Smooth muscle cell (in vitro differentiated cells): ENCODE measurements around the gene CCDC88C. TPM values are rescaled to one million over a fixed set of nuclear protein-coding genes. Genes with fewer than 3 reads are reported as not detected.

Experiments
- DNase-seq: peaks from one replicate; lab custom pipeline; 2025; ENCODE audit not compliant: unreplicated experiment; lab: John Stamatoyannopoulos, UW
- H2AFZ ChIP-seq: fragments of 200-600 bp; sonication (generic); 2 replicates; pipeline ENCODE4 v1.6.0; 2016; ENCODE audit warnings: antibody characterized with exemption, low read depth, mild to moderate bottlenecking
- H3F3A ChIP-seq: fragments of 200-600 bp; sonication (generic); 2 replicates; pipeline ENCODE4 v1.6.0; 2017; ENCODE audit warnings: antibody characterized with exemption, low read depth
- H3K27ac ChIP-seq: fragments of 200-600 bp; sonication (generic); 2 replicates; pipeline ENCODE4 v1.5.1; 2016; ENCODE audit warnings: low read depth, mild to moderate bottlenecking
- H3K27me3 ChIP-seq: fragments of 200-600 bp; sonication (generic); 2 replicates; pipeline ENCODE4 v1.6.1; 2016; ENCODE audit warnings: low read depth, mild to moderate bottlenecking
- H3K36me3 ChIP-seq: fragments of 200-600 bp; sonication (generic); 2 replicates; pipeline ENCODE4 v1.5.1; 2016; ENCODE audit warnings: low read depth
- H3K4me1 ChIP-seq: fragments of 200-600 bp; sonication (generic); 2 replicates; pipeline ENCODE4 v1.5.1; 2016; ENCODE audit warnings: low read depth
- H3K4me2 ChIP-seq: fragments of 200-600 bp; sonication (generic); 2 replicates; pipeline ENCODE4 v1.6.0; 2016; ENCODE audit warnings: mild to moderate bottlenecking
- H3K4me3 ChIP-seq: fragments of 200-600 bp; sonication (generic); 2 replicates; pipeline ENCODE4 v1.5.1; 2016; ENCODE audit warnings: mild to moderate bottlenecking
- H3K79me2 ChIP-seq: fragments of 200-600 bp; sonication (generic); 2 replicates; pipeline ENCODE4 v1.6.0; 2016; ENCODE audit warnings: low read depth, mild to moderate bottlenecking
- H3K9ac ChIP-seq: fragments of 200-600 bp; sonication (generic); 2 replicates; pipeline ENCODE4 v1.6.0; 2016; ENCODE audit warnings: low read depth
- H3K9me3 ChIP-seq: fragments of 200-600 bp; sonication (generic); replicated peaks from 2 replicates; pipeline ENCODE4 v1.5.1; 2016; ENCODE audit warnings: low read depth
- H4K20me1 ChIP-seq: fragments of 200-600 bp; sonication (generic); 2 replicates; pipeline ENCODE4 v1.6.0; 2016; ENCODE audit warnings: low read depth
- CTCF ChIP-seq: fragments of 200-600 bp; sonication (generic); IDR thresholded peaks from 2 replicates; pipeline ENCODE4 v1.5.1; 2017; ENCODE audit warnings: borderline replicate concordance, mild to moderate bottlenecking, antibody characterized with exemption; ENCODE audit not compliant: insufficient read depth, poor library complexity, severe bottlenecking
- WGBS: methylation state at CpG from one replicate; pipeline ENCODE4 v1.1.7; 2016; ENCODE audit warnings: low lambda C conversion rate; 5-methylcytosine and 5-hydroxymethylcytosine counted together
- polyA plus RNA-seq: library from polyadenylated mRNA; unstranded; fragments of >200 nt; fragmentation: Nextera tagmentation; extraction: Ambion mirVana; gene quantifications from 2 replicates; pipeline ENCODE4 v1.2.1, GENCODE V29; 2016
- total RNA-seq: library from RNA; depleted of rRNA; stranded (reverse); fragments of >200 nt; gene quantifications from 2 replicates; pipeline ENCODE4 v1.2.3, GENCODE V29; 2014

The CCDC88C gene
- total and polyA plus RNA-seq, 2 experiments from 2014 or later, result 1.1 TPM; not detected in 1

- no peaks in the 10 kb centered on the region for H3K79me2 ChIP-seq
- H3F3A ChIP-seq, result no peaks in the 10 kb centered on the region
- no peak overlapping the region for H2AFZ ChIP-seq
- H3K4me3 ChIP-seq, result no peak overlapping the region
- no peak for TF ChIP-seq CTCF
- no peak for DNase-seq
- H3K36me3 ChIP-seq, result no peaks in the 10 kb centered on the region
- H4K20me1 ChIP-seq, result no peaks in the 10 kb centered on the region
- H3K27me3 ChIP-seq, result peaks cover 54% of the 10 kb centered on the region
- H3K9me3 ChIP-seq, result no peaks in the 10 kb centered on the region
- no peak overlapping the region for H3K4me2 ChIP-seq
- no peak overlapping the region for H3K27ac ChIP-seq
- 89% methylated on average over 19 of the region's 19 CpGs for WGBS
- no peak overlapping the region for H3K9ac ChIP-seq
- no peaks in the 10 kb centered on the region for H3K4me1 ChIP-seq
These were observed 82.2 kb downstream of the CCDC88C start for GRCh38 chr14:91335191-91336092.

GRCh38 chr14:91333650-91334039, 84.0 kb downstream of the CCDC88C start:
- no peak for DNase-seq
- Histone ChIP-seq H3K4me3 (no peak overlapping the region), H3K4me1 (no peaks in the 10 kb centered on the region), H4K20me1 (no peaks in the 10 kb centered on the region), H3K9me3 (no peaks in the 10 kb centered on the region), H2AFZ (no peak overlapping the region), H3K36me3 (no peaks in the 10 kb centered on the region), H3K4me2 (no peak overlapping the region), H3F3A (no peaks in the 10 kb centered on the region), H3K27me3 (peaks cover 66% of the 10 kb centered on the region), H3K9ac (no peak overlapping the region), H3K27ac (no peak overlapping the region), H3K79me2 (no peaks in the 10 kb centered on the region)
- WGBS, result 96% methylated on average over 3 of the region's 3 CpGs
- TF ChIP-seq CTCF, result no peak

DNA sequence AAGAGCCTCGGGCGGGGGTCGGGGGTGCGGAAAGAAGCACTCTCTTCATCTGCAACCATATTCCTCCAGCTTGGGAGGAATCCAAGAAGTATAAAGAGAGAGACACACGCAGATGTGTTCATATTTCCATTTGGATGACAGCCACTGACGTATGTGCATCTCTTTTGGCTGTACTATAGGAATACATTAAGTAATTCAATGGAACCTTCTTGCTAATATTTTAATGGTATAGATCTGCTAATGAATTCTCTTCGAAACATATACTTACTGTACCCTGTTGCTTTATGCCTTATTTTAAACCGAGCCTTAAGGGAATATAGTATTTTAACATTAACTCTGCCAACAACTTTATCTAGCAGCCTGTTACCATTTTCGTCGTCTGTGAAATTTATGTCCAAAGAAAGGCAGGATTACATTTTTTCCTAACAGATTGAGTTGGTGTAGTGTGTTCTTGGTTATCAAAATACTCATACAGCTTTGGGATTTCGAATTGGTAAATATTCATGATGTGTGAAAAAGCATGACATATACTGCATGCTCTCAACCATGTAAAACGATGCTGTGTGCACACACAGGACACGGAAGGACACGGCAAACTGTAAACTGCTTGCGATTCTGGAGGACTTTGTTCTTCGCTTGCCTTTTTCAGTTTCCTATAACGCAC, 84.5 kb downstream of the CCDC88C start:
- no peak for DNase-seq
- Histone ChIP-seq H3K79me2 (no peaks in the 10 kb centered on the region), H3K27me3 (peaks cover 68% of the 10 kb centered on the region), H3K27ac (no peak overlapping the region), H4K20me1 (no peaks in the 10 kb centered on the region), H3K4me2 (no peak overlapping the region), H3K4me1 (no peaks in the 10 kb centered on the region), H3K9me3 (no peaks in the 10 kb centered on the region), H3K36me3 (no peaks in the 10 kb centered on the region), H2AFZ (no peak overlapping the region), H3F3A (no peaks in the 10 kb centered on the region), H3K9ac (no peak overlapping the region), H3K4me3 (no peak overlapping the region)
- 95% methylated on average over 17 of the region's 17 CpGs for WGBS
- no peak for TF ChIP-seq CTCF
